ENCODE data around the gene ABCA2. TPM values are rescaled to one million over a fixed set of nuclear protein-coding genes. Genes with fewer than 3 reads are reported as not detected.

The ABCA2 gene
- total and polyA plus RNA-seq, 2 experiments from 2014 or later, result 7.0 to 16.0 TPM

DNA sequence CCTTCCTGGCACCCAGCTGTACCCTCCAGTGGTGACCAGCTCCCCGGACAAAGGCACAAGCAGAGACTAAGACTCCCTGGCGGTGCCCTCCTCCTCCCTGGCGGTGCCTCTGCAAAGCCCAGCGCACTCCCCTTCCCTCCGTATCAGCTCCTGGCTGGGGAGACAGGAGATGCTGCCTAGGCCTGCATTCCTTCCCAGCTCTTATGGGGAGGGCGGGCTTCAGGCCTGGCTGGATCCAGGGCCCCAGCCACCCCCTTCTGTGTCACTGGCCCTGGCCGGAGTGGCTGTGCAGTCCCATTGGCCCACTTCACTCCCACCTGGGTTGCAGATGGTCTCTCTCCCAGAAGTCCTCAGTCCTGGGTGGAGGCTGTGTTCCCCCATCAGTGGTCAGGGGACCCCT is 69.6 kb downstream of the ABCA2 start (continued):
- TF ChIP-seq, protein P1, sequence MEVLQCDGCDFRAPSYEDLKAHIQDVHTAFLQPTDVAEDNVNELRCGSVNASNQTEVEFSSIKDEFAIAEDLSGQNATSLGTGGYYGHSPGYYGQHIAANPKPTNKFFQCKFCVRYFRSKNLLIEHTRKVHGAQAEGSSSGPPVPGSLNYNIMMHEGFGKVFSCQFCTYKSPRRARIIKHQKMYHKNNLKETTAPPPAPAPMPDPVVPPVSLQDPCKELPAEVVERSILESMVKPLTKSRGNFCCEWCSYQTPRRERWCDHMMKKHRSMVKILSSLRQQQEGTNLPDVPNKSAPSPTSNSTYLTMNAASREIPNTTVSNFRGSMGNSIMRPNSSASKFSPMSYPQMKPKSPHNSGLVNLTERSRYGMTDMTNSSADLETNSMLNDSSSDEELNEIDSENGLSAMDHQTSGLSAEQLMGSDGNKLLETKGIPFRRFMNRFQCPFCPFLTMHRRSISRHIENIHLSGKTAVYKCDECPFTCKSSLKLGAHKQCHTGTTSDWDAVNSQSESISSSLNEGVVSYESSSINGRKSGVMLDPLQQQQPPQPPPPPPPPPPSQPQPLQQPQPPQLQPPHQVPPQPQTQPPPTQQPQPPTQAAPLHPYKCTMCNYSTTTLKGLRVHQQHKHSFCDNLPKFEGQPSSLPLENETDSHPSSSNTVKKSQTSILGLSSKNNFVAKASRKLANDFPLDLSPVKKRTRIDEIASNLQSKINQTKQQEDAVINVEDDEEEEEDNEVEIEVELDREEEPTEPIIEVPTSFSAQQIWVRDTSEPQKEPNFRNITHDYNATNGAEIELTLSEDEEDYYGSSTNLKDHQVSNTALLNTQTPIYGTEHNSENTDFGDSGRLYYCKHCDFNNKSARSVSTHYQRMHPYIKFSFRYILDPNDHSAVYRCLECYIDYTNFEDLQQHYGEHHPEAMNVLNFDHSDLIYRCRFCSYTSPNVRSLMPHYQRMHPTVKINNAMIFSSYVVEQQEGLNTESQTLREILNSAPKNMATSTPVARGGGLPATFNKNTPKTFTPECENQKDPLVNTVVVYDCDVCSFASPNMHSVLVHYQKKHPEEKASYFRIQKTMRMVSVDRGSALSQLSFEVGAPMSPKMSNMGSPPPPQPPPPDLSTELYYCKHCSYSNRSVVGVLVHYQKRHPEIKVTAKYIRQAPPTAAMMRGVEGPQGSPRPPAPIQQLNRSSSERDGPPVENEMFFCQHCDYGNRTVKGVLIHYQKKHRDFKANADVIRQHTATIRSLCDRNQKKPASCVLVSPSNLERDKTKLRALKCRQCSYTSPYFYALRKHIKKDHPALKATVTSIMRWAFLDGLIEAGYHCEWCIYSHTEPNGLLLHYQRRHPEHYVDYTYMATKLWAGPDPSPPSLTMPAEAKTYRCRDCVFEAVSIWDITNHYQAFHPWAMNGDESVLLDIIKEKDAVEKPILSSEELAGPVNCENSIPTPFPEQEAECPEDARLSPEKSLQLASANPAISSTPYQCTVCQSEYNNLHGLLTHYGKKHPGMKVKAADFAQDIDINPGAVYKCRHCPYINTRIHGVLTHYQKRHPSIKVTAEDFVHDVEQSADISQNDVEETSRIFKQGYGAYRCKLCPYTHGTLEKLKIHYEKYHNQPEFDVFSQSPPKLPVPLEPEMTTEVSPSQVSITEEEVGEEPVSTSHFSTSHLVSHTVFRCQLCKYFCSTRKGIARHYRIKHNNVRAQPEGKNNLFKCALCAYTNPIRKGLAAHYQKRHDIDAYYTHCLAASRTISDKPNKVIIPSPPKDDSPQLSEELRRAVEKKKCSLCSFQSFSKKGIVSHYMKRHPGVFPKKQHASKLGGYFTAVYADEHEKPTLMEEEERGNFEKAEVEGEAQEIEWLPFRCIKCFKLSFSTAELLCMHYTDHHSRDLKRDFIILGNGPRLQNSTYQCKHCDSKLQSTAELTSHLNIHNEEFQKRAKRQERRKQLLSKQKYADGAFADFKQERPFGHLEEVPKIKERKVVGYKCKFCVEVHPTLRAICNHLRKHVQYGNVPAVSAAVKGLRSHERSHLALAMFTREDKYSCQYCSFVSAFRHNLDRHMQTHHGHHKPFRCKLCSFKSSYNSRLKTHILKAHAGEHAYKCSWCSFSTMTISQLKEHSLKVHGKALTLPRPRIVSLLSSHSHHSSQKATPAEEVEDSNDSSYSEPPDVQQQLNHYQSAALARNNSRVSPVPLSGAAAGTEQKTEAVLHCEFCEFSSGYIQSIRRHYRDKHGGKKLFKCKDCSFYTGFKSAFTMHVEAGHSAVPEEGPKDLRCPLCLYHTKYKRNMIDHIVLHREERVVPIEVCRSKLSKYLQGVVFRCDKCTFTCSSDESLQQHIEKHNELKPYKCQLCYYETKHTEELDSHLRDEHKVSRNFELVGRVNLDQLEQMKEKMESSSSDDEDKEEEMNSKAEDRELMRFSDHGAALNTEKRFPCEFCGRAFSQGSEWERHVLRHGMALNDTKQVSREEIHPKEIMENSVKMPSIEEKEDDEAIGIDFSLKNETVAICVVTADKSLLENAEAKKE (CRISPR knock-in tag; IDR thresholded peaks at IDR 0.05), result no peak

- DNase-seq (ENCODE audit: low spot score), result no peak
- Histone ChIP-seq H3K27ac (ENCODE audit: low read depth) (no peak overlapping the region), H3K4me2 (no peak overlapping the region), H3K9me2 (ENCODE audit: insufficient read depth) (0 out of 2 replicates have a peak, but pooled peaks cover 6% of the 10 kb centered on the region), H3F3A (replicated peaks; ENCODE audit: low read depth) (no peaks in the 10 kb centered on the region), H3K27me3 (ENCODE audit: insufficient read depth) (no peaks in the 10 kb centered on the region), H4K20me1 (replicated peaks; ENCODE audit: insufficient read depth) (no peaks in the 10 kb centered on the region), H3K4me3 (no peak overlapping the region), H3K4me1 (ENCODE audit: insufficient read depth) (no peaks in the 10 kb centered on the region), H3K79me2 (replicated peaks; ENCODE audit: insufficient read depth) (no peaks in the 10 kb centered on the region), H3K36me3 (ENCODE audit: insufficient read depth) (no peaks in the 10 kb centered on the region), H2AFZ (no peak overlapping the region)
- Mint-ChIP-seq H3K4me3 (no peak overlapping the region), H3K27ac (no peak overlapping the region), H3K4me1 (no peaks in the 10 kb centered on the region; the same call in 2 of the 3 replicates), H3K27me3 (ENCODE audit: insufficient read depth, low read depth, poor library complexity) (peaks cover 6% of the 10 kb centered on the region), H3K9me3 (peaks cover 4% of the 10 kb centered on the region; the same call in 2 of the 3 replicates), H3K36me3 (ENCODE audit: low read depth) (no peaks in the 10 kb centered on the region; the same call in 2 of the 3 replicates)
- no peak for ATAC-seq
- TF ChIP-seq, protein P1 (CRISPR knock-in tag; IDR thresholded peaks at IDR 0.05), result no peak
- no peak for TF ChIP-seq STAT1 (IDR thresholded peaks at IDR 0.05; ENCODE audit: unreplicated experiment)
Observed at GRCh38 chr9:136957901-136958300, 70.1 kb downstream of the ABCA2 start.
